SK-N-SH (cell line): ENCODE results near the gene MGAT5.

Source experiments
- CTCF ChIP-seq: fragments of 200-600 bp; sonication (generic); IDR thresholded peaks from 2 replicates; pipeline ENCODE4 v1.6.1; 2017; ENCODE audit warnings: antibody characterized with exemption, mild to moderate bottlenecking, moderate library complexity
- EP300 ChIP-seq, 2 experiments: IDR thresholded peaks; 2 replicates each; pipeline versions ENCODE4 v1.4.0 to v1.6.1; 2012; ENCODE audit warnings: borderline replicate concordance in 1 of 2, low read depth in 1 of 2, low read length in 1 of 2
- GATA2 ChIP-seq: sonication (generic); formaldehyde crosslinking; IDR thresholded peaks from 2 replicates; pipeline ENCODE4 v1.5.0; 2020; ENCODE audit warnings: mild to moderate bottlenecking, missing genetic modification reagents
- RAD21 ChIP-seq: IDR thresholded peaks from 2 replicates; pipeline ENCODE4 v1.6.1; 2012; ENCODE audit warnings: mild to moderate bottlenecking, low read length
- RFX5 ChIP-seq: IDR thresholded peaks from 2 replicates; pipeline ENCODE4 v1.6.1; 2012; ENCODE audit warnings: mild to moderate bottlenecking, improper control_type of control experiment, low read length
- SIN3A ChIP-seq: IDR thresholded peaks from 2 replicates; pipeline ENCODE4 v1.6.1; 2012; ENCODE audit warnings: low read depth, mild to moderate bottlenecking, low read length, moderate library complexity, borderline replicate concordance
- SMC3 ChIP-seq: IDR thresholded peaks from 2 replicates; pipeline ENCODE4 v1.6.1; 2012; ENCODE audit warnings: low read depth, low read length, improper control_type of control experiment
- TAF1 ChIP-seq: IDR thresholded peaks from 2 replicates; pipeline ENCODE4 v1.6.1; 2012; ENCODE audit warnings: low read depth, mild to moderate bottlenecking, low read length, moderate library complexity, borderline replicate concordance
- YY1 ChIP-seq: IDR thresholded peaks from 2 replicates; pipeline ENCODE4 v1.4.0; 2012; ENCODE audit warnings: low read depth, mild to moderate bottlenecking

DNA sequence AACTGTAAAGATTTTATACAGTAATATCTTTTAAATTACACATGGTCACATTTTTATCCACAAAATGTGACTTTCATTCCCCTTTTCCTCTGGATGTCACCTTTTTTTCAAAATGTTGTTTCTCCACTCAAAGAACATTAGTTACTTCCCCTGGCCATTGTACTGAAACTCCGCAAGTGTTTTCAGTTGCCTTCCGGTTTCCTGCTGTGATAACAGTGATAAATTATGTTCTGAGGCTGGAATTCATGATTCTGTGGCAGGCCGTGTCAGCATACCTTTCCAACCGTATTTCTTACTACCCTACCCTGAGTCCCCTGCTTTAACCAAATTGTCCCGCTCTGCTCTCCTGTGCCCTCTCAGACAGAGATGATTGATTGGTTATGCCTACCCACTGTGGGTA, 53.5 kb downstream of the MGAT5 start:
- TF ChIP-seq CTCF (no peak), RFX5 (no peak), RAD21 (no peak), EP300 (IDR thresholded peaks at IDR 0.05; ENCODE audit: borderline replicate concordance in 1 of 2, low read depth in 1 of 2, low read length in 1 of 2) (no peak), TAF1 (no peak), SIN3A (no peak), YY1 (no peak), GATA2 (CRISPR knock-in tag) (no peak), SMC3 (no peak)
